CD1c-positive myeloid dendritic cell (primary cell): Measurements from ENCODE around the gene A1CF.
"Not testable (repeated sequence)": the region's sequence is repeated elsewhere in the genome, so short reads cannot be mapped to it uniquely, and the experiment has no call there.

Source experiments
- DNase-seq: peaks from one replicate; pipeline ENCODE4 v3.0.0-alpha.2; 2016; ENCODE audit errors: extremely low spot score

Gene A1CF

DNA sequence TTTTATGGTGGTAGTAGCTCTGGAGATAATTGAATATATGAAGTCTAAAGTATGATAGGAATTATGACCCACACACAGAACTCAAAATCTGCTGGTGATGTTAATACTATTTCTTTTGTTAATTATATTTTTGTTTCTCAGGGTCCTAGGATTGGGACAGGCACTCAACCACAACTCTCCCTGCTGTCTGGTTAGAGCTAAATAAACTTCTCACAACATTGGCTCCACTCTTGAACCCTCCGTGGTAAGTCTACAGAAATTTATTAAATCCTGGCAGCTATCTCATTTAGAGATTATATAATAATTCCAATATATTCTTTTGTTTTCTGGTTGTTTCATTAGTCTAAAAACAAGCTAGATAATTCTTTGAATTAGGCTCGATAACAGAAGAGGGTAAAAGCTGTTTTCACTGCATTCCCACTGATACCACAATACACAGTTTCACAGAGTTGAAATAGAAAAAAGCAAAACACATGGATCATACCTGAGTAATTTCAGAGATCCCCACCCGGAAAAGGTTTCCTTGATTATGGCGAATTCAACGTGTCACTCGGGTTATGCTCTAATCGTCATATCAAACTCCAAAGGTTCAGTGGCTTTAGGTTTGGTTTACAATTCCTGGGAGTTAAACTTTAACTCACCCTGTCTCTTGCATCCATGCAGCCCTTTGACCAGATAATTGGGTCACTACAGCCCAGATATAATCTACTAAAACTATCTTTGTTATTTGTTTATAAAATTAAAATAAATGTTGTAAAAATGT lies at the start of gene A1CF:
TSS of gene A1CF (minus strand) at position 531 of the 763 bp plus-strand sequence. CDS start 25,687 bp downstream, outside the sequence.
- no peak for DNase-seq

- no peak for DNase-seq
These were observed 46.6 kb upstream of the A1CF start for GRCh38 chr10:50931948-50932431.

- no peak for DNase-seq
These were observed 44.2 kb upstream of the A1CF start for GRCh38 chr10:50929670-50930069.

- DNase-seq = no peak
These were observed 42.7 kb upstream of the A1CF start for GRCh38 chr10:50928190-50928552.

DNA sequence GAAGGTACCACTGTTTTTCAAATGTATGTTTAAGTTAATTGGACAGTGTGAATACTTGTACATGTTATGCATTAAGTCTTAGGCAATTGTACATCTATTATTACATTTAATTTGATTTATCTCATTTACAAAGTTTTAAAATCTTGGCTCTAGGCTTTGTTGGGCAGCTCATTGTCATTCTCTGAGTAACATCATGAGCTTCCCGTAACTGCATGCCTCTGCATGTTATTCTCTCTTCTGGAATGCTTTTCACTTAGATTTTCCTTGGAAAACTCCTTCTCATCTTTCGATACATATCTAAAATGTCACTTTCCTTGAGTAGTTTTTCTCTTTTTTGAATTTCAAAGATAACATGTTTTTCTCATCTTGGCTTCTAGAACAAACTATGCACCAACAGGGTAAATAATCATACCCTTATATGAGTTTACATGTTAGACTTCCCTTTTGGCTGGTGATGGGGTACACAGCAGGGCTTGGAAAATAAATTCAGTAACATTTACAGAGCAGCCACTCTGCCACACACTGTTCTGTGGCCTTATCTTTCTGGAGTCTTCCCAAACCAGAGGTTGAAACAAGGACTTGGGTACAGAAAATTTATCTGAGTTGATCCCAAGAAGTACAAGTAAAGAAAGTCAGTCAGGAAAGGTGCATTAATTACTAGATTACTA lies 42.2 kb upstream of the A1CF start:
- DNase-seq = no peak

GRCh38 chr10:50923471-50923870 lies 38.0 kb upstream of the A1CF start:
- DNase-seq = not testable (repeated sequence)

GRCh38 chr10:50919010-50919409 lies 33.6 kb upstream of the A1CF start:
- DNase-seq = no peak

- no peak for DNase-seq
These were observed 33.1 kb upstream of the A1CF start for GRCh38 chr10:50918529-50918928.

GRCh38 chr10:50917486-50917885 lies 32.1 kb upstream of the A1CF start:
- no peak for DNase-seq

- DNase-seq = no peak
These were observed 24.0 kb upstream of the A1CF start for GRCh38 chr10:50909334-50910014.

- DNase-seq = no peak
These were observed 22.9 kb upstream of the A1CF start for GRCh38 chr10:50908366-50908765.

- not testable (repeated sequence) for DNase-seq
These were observed 20.4 kb upstream of the A1CF start for GRCh38 chr10:50905797-50906196.

GRCh38 chr10:50896721-50897120 lies 11.3 kb upstream of the A1CF start:
- DNase-seq = no peak

DNA sequence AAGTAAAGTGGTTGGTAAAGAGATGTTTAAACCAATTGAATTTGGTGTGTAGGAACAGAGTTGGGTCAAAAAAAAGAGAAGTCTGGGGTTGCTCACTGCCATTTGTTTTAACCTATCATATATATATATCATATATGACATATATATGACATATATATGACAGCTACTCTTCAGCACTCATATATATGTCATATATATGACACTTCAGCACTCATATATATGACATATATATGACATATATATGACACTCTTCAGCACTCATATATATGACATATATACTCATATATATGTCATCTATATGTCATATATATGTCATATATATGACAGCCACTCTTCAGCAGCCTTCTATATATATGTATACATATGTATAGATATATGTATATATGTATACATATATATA lies 8.9 kb upstream of the A1CF start:
- no peak for DNase-seq

DNA sequence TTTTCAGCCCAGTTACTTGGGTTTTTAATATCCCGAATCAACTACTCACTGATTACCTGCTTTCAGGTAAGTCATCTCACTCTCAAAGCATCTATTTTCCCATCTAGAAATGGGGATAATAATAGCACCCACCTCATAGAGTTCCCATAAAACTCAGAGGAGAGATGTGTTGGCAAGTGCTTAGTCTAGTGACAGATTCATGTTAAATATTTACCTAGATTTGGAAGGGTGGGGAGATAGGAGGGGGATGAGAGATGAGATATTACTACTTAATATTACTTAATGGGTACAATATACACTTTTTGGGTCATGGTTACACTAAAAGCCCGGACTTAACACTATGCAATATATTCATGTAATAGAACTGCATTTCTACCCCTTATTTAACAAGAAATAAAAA lies 7.0 kb upstream of the A1CF start:
- DNase-seq = no peak

- no peak for DNase-seq
These were observed 1.1 kb downstream of the A1CF start for GRCh38 chr10:50884302-50884701.

DNA sequence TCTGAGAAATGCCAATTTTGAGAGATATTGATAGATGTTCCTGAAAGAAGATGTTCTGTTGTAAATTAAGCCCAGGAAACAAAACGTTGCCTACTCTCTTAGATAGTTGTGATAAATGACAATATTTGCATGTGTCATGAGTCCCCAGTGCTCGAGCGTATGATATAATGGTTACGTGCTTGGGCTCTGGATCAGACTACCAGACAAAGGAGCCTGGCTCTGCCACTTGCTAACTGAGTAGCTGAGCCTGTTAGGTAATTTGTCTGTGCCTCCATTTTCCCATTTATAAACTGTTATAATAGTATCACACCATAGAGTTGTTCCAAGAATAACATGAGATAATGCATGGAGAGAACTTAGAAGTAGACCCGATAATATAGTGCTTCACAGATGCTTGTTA lies 1.8 kb downstream of the A1CF start:
- no peak for DNase-seq

- no peak for DNase-seq
These were observed 2.9 kb downstream of the A1CF start for GRCh38 chr10:50882540-50882983.

DNA sequence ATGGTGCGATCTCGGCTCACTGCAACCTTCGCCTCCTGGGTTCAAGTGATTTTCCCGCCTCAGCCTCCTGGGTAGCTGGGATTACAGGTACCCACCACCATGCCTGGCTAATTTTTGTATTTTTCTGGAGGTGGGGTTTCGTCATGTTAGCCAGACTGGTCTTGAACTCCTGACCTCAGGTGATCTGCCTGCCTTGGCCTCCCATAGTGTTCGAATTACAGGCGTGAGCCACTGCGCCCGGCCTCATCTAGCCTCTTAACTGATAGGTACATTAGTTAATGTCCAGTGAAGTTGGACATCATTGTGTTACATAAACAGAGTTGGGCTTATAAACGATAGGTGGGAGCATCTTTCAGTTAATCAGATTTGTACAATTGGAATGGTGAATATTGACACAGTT lies 4.4 kb downstream of the A1CF start:
- not testable (repeated sequence) for DNase-seq

GRCh38 chr10:50876429-50876828 lies 9.0 kb downstream of the A1CF start:
- no peak for DNase-seq

GRCh38 chr10:50874723-50875122 lies 10.7 kb downstream of the A1CF start:
- DNase-seq = no peak

DNA sequence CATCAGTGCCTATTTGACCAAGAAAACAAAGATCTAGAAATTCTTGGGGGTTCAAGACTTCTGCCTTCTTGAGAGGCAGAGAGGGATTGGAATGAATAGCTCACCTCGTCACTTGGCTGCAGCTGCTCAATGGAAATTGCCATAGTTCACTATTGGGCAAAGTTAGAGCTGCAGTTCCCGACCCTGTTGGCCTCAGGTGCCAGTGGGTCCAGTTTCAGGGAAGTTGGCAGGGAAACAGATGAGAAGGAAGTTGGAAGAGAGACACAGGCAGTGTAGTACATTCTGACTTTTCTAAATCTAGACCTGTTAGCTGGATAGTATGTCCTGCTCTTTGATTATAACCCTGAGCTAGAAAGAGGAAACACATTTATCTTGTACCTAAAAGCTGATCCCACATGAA lies 19.1 kb downstream of the A1CF start:
- no peak for DNase-seq

DNA sequence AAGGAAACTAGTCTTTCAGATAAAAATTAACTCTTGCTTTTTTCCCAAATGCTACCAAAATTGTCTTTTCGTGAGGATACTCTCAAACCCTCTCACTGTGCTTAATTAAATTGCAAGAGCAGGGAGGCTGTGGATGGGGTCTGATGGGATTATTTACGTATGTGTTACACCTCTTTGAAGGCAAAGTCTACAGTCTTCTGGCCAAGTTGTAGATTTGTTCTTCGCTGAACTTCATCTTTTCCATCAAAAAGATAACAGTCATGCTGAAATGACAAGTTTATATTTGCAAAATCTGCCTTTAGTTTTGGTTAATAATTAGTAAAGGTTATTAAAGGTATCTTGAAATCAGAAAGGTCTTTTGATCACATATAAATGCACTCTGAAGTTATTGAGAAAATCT lies 22.7 kb downstream of the A1CF start:
- no peak for DNase-seq
